CD14-positive monocyte (primary cell): ENCODE data around the gene PLD3. TPM values are rescaled to one million over a fixed set of nuclear protein-coding genes. Genes with fewer than 3 reads are reported as not detected.

ENCODE experiments used
- DNase-seq, 3 donors: peaks; one replicate each; pipeline ENCODE4 v3.0.0-alpha.2; 2011 to 2022
- H2AFZ ChIP-seq: 2 replicates; pipeline ENCODE4 v1.6.0; 2012; ENCODE audit warnings: mild to moderate bottlenecking, low read depth, low read length, inconsistent platforms; ENCODE audit not compliant: insufficient read depth, poor library complexity, severe bottlenecking
- H3K27ac ChIP-seq, 2 donors: 1 replicate in 1 of 2; 2 replicates in 1 of 2; pipeline ENCODE4 v1.5.1; 2012 to 2013; ENCODE audit warnings: low read length in 2 of 2, control low read depth in 1 of 2, inconsistent platforms in 1 of 2, low read depth in 1 of 2, mild to moderate bottlenecking in 1 of 2
- H3K27me3 ChIP-seq, 2 donors: one replicate each; pipeline versions ENCODE4 v1.6.0 to v1.6.1; 2011 to 2013; ENCODE audit warnings: low read length in 2 of 2; ENCODE audit not compliant: control insufficient read depth in 2 of 2, insufficient read depth in 2 of 2
- H3K36me3 ChIP-seq, 2 donors: replicated peaks in 1 of 2; 1 replicate in 1 of 2; 2 replicates in 1 of 2; pipeline versions ENCODE4 v1.5.1 to v1.6.1; 2012 to 2013; ENCODE audit warnings: low read length in 2 of 2, control low read depth in 1 of 2, inconsistent platforms in 1 of 2, mild to moderate bottlenecking in 1 of 2; ENCODE audit not compliant: insufficient read depth in 2 of 2, control insufficient read depth in 1 of 2
- H3K4me1 ChIP-seq, 2 donors: 1 replicate in 1 of 2; 2 replicates in 1 of 2; pipeline versions ENCODE4 v1.5.1 to v1.6.1; 2012 to 2013; ENCODE audit warnings: low read length in 2 of 2, control low read depth in 1 of 2, inconsistent platforms in 1 of 2, mild to moderate bottlenecking in 1 of 2, moderate library complexity in 1 of 2; ENCODE audit not compliant: insufficient read depth in 2 of 2, control insufficient read depth in 1 of 2
- H3K4me2 ChIP-seq: replicated peaks from 2 replicates; pipeline ENCODE3; 2012; ENCODE audit warnings: low read length, moderate library complexity, mild to moderate bottlenecking; ENCODE audit not compliant: poor library complexity, severe bottlenecking; ENCODE audit errors: extremely low read depth
- H3K4me3 ChIP-seq, 3 experiments: fragments of 200-600 bp in 1 of 3; sonication (generic) in 1 of 3; replicated peaks in 1 of 3; 1 replicate in 2 of 3; 2 replicates in 1 of 3; pipeline ENCODE4 v1.5.1; 2011 to 2013; ENCODE audit warnings: low read length in 3 of 3, mild to moderate bottlenecking in 3 of 3, control low read depth in 2 of 3, low read depth in 2 of 3, inconsistent platforms in 1 of 3, moderate library complexity in 1 of 3
- H3K79me2 ChIP-seq: 2 replicates; pipeline ENCODE4 v1.6.0; 2012; ENCODE audit warnings: mild to moderate bottlenecking, control low read depth, inconsistent platforms, low read length, moderate library complexity; ENCODE audit not compliant: insufficient read depth
- H3K9ac ChIP-seq: 2 replicates; pipeline ENCODE4 v1.6.0; 2017; ENCODE audit warnings: low read length, mild to moderate bottlenecking; ENCODE audit not compliant: insufficient read depth, poor library complexity, severe bottlenecking
- H3K9me3 ChIP-seq, 2 donors: replicated peaks in 1 of 2; 1 replicate in 1 of 2; 2 replicates in 1 of 2; pipeline versions ENCODE4 v1.5.1 to v1.6.1; 2012 to 2013; ENCODE audit warnings: low read length in 2 of 2, control low read depth in 1 of 2; ENCODE audit not compliant: control insufficient read depth in 1 of 2, insufficient read depth in 1 of 2
- H4K20me1 ChIP-seq: 2 replicates; pipeline ENCODE4 v1.6.0; 2012; ENCODE audit warnings: mild to moderate bottlenecking, low read length, control low read depth, moderate library complexity; ENCODE audit not compliant: insufficient read depth
- H3K27ac Mint-ChIP-seq, 7 donors: one replicate each; pipeline ENCODE4 v1.8.0; 2020; ENCODE audit warnings: mild to moderate bottlenecking in 7 of 7, mixed read lengths in 7 of 7, moderate library complexity in 6 of 7, inconsistent platforms in 2 of 7
- H3K27me3 Mint-ChIP-seq, 3 donors: one replicate each; pipeline ENCODE4 v1.8.0; 2021 to 2022; ENCODE audit warnings: low read depth in 3 of 3, mild to moderate bottlenecking in 3 of 3, mixed read lengths in 3 of 3, moderate library complexity in 3 of 3, inconsistent platforms in 1 of 3
- H3K36me3 Mint-ChIP-seq, 2 donors: one replicate each; pipeline ENCODE4 v1.8.0; 2020; ENCODE audit warnings: mixed read lengths in 2 of 2, inconsistent platforms in 1 of 2, mild to moderate bottlenecking in 1 of 2
- H3K4me1 Mint-ChIP-seq: one replicate; pipeline ENCODE4 v1.8.0; 2020; ENCODE audit warnings: mild to moderate bottlenecking, mixed read lengths
- H3K4me3 Mint-ChIP-seq, 2 donors: one replicate each; pipeline ENCODE4 v1.8.0; 2020; ENCODE audit warnings: mild to moderate bottlenecking in 2 of 2, mixed read lengths in 2 of 2, moderate library complexity in 1 of 2
- H3K9me3 Mint-ChIP-seq, 7 donors: one replicate each; pipeline ENCODE4 v1.8.0; 2020 to 2022; ENCODE audit warnings: mixed read lengths in 7 of 7, mild to moderate bottlenecking in 6 of 7, moderate library complexity in 6 of 7, inconsistent platforms in 2 of 7
- WGBS: methylation state at CpG from one replicate; pipeline ENCODE4 v1.1.5; 2013; ENCODE audit warnings: missing lambda C conversion rate; ENCODE audit not compliant: insufficient coverage; 5-methylcytosine and 5-hydroxymethylcytosine counted together
- intact Hi-C, 2 donors: fragments of 100-400 bp; cut with micrococcal nuclease; formaldehyde crosslinking; loops; one replicate each; pipeline versions ENCODE4 v1.15.0 to v1.15.1; 2023
- polyA plus RNA-seq, 3 donors: library from polyadenylated mRNA; depleted of rRNA in 1 of 3; unstranded in 2 of 3; stranded (reverse) in 1 of 3; fragments of 300-500 nt in 2 of 3; fragments of >200 nt in 1 of 3; fragmentation: Illumina TruSeq in 2 of 3; gene quantifications; 1 replicate in 2 of 3; 2 replicates in 1 of 3; pipeline ENCODE4 v1.2.3, GENCODE V29; 2012 to 2021
- TF ChIP-seq, protein P1 (sequence below): fragments of 200-600 bp; IDR thresholded peaks from one replicate; pipeline ENCODE4 v1.8.0; 2022; ENCODE audit warnings: antibody characterized with exemption, mild to moderate bottlenecking

Gene PLD3
- polyA plus RNA-seq, 3 donors = 168 to 334 (median 170) TPM

DNA sequence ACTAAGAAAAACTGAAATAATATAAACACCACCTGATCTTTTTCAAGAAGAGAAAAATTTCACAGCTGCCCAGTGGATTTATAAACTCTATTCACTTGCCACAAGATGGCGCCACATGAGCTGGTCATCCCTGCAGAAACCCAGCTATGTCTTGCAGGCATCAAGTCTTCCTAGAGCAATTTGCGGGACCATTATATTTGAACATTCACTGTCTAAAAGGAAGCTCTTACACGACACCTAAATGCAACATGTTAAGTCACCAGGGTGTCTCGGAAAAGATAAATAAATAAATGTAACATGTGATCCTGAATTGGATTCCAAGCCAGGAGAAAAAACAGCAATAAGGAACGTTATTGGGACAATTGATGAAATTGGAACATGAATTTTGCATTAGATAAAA is 43.1 kb upstream of the PLD3 start:
- peak; percentile 76 to 82 (median 79) for DNase-seq
- Histone ChIP-seq H3K9me3 (no peaks in the 10 kb centered on the region), H3K4me3 (no peak overlapping the region), H3K27ac (no peak overlapping the region), H3K36me3 (no peaks in the 10 kb centered on the region), H4K20me1 (no peaks in the 10 kb centered on the region), H3K79me2 (no peaks in the 10 kb centered on the region), H3K9ac (no peak overlapping the region), H3K4me2 (no peak overlapping the region), H2AFZ (no peak overlapping the region), H3K27me3 (no peaks in the 10 kb centered on the region), H3K4me1 (peaks cover 9 to 10% of the 10 kb centered on the region in 2 donors)
- Mint-ChIP-seq H3K4me1 (peaks cover 5% of the 10 kb centered on the region), H3K27me3 (peaks cover 2 to 5% (median 4%) of the 10 kb centered on the region in 3 donors), H3K36me3 (no peaks in the 10 kb centered on the region), H3K27ac (no peak overlapping the region), H3K4me3 (no peak overlapping the region), H3K9me3 (no peaks in the 10 kb centered on the region)
- 29% methylated on average over 2 of the region's 5 CpGs for WGBS
- TF ChIP-seq, protein P1, sequence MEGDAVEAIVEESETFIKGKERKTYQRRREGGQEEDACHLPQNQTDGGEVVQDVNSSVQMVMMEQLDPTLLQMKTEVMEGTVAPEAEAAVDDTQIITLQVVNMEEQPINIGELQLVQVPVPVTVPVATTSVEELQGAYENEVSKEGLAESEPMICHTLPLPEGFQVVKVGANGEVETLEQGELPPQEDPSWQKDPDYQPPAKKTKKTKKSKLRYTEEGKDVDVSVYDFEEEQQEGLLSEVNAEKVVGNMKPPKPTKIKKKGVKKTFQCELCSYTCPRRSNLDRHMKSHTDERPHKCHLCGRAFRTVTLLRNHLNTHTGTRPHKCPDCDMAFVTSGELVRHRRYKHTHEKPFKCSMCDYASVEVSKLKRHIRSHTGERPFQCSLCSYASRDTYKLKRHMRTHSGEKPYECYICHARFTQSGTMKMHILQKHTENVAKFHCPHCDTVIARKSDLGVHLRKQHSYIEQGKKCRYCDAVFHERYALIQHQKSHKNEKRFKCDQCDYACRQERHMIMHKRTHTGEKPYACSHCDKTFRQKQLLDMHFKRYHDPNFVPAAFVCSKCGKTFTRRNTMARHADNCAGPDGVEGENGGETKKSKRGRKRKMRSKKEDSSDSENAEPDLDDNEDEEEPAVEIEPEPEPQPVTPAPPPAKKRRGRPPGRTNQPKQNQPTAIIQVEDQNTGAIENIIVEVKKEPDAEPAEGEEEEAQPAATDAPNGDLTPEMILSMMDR = peak; percentile 84
- intact Hi-C loops = loop anchor here (2.0 to 10.0 kb wide), 6 partner anchors 89 to 329 kb away; partner anchors contain the start of genes HIPK4 (in 1 of the 2), LTBP4 (in 1 of the 2) and SERTAD1 (in 1 of the 2)

DNA sequence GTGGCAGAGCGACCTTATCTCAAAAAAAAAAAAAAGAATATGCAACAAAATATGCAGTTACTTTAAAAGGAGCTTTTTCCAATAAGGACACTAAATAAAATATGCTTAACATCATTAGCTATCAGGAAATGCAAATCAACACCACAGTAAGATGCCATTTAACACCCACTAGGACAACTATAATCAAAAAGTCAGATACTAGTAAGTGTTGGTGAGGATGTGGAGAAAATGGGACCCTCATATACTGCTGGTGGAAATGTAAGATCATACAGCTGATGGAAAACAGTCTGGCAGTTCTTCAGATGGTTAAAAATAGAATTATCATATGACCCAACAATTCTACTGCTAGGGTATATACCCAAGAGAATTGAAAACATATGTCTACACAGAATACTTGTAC is 38.8 kb upstream of the PLD3 start:
- Mint-ChIP-seq H3K27me3 (peaks cover 2 to 8% (median 4%) of the 10 kb centered on the region in 3 donors), H3K9me3 (peaks cover 0 to 3% (median 0%) of the 10 kb centered on the region in 7 donors), H3K27ac (no peak overlapping the region), H3K4me1 (peaks cover 11% of the 10 kb centered on the region), H3K4me3 (no peak overlapping the region), H3K36me3 (no peaks in the 10 kb centered on the region)
- TF ChIP-seq, protein P1 = no peak
- Histone ChIP-seq H4K20me1 (no peaks in the 10 kb centered on the region), H3K27me3 (no peaks in the 10 kb centered on the region), H3K4me3 (no peak overlapping the region), H3K79me2 (no peaks in the 10 kb centered on the region), H3K4me2 (no peak overlapping the region), H3K9ac (no peak overlapping the region), H3K36me3 (no peaks in the 10 kb centered on the region), H3K9me3 (no peaks in the 10 kb centered on the region), H3K27ac (no peak overlapping the region), H3K4me1 (peaks cover 13 to 16% of the 10 kb centered on the region in 2 donors), H2AFZ (no peak overlapping the region)
- intact Hi-C loops = loop anchor here (5.0 to 10.0 kb wide), 5 partner anchors 85 to 323 kb away; partner anchors contain the start of genes HIPK4 (in 1 of the 2), LTBP4 (in 1 of the 2) and SERTAD1 (in 1 of the 2)
- WGBS = 80% methylated on average over 1 of the region's 1 CpG
- no peak for DNase-seq
